GM12878 (cell line): ENCODE measurements around the gene PPM1J. TPM values are rescaled to one million over a fixed set of nuclear protein-coding genes. Genes with fewer than 3 reads are reported as not detected.

Experiments
- ATAC-seq: fragments of 200-7000 bp; cut with Tn5 transposase; 3 replicates; pipeline ENCODE4 v1.9.1; 2020; ENCODE audit warnings: mild to moderate bottlenecking, moderate library complexity
- BruUV-seq: library from RNA; stranded (reverse); fragments of 400-500 nt; replicated peaks from 2 replicates; lab custom pipeline; 2021; lab: Mats Ljungman, UMichigan
- CTCF ChIA-PET: fragments of 300-600 bp; sonication (Branson Sonifier 250); formaldehyde crosslinking; extraction: SDS; loops from one replicate; lab custom pipeline; 2021; ENCODE audit warnings: inconsistent platforms; lab: Yijun Ruan, JAX
- POLR2A ChIA-PET: fragments of 350-600 bp; formaldehyde crosslinking; extraction: SDS; loops from one replicate; lab custom pipeline; 2021; ENCODE audit warnings: inconsistent platforms; lab: Charles Lee
- RAD21 ChIA-PET: fragments of 300-600 bp; sonication (Branson Sonifier 250); formaldehyde crosslinking; loops from one replicate; lab custom pipeline; 2023; ENCODE audit warnings: antibody characterized with exemption; ENCODE audit not compliant: unreplicated experiment; lab: Charles Lee
- SMC1A ChIA-PET: fragments of 300-600 bp; sonication (Branson Sonifier 250); formaldehyde crosslinking; loops from one replicate; lab custom pipeline; 2023; ENCODE audit not compliant: unreplicated experiment, uncharacterized antibody; lab: Charles Lee
- DNase-seq: peaks from one replicate; pipeline ENCODE4 v3.0.0-alpha.2; 2011; ENCODE audit warnings: low read depth, low spot score
- FAIRE-seq: peaks from 3 replicates; lab custom pipeline; 2011; peaks lifted over from hg19 to GRCh38; lab: Jason Lieb, UNC
- H2AFZ ChIP-seq: 2 replicates; pipeline ENCODE4 v1.6.0; 2011; ENCODE audit warnings: low read depth, low read length, control low read depth; ENCODE audit not compliant: control insufficient read depth
- H3K27ac ChIP-seq: 2 replicates; pipeline ENCODE4 v1.5.1; 2011; ENCODE audit warnings: control low read depth; ENCODE audit not compliant: control insufficient read depth, insufficient read depth
- H3K27me3 ChIP-seq, 2 experiments: replicated peaks in 1 of 2; 2 replicates each; pipeline versions ENCODE4 v1.6.0 to v1.6.1; 2011; ENCODE audit warnings: low read length in 1 of 2; ENCODE audit not compliant: control insufficient read depth in 2 of 2, insufficient read depth in 2 of 2
- H3K36me3 ChIP-seq, 2 experiments: 2 replicates each; pipeline ENCODE4 v1.5.1; 2011; ENCODE audit warnings: low read length in 1 of 2; ENCODE audit not compliant: control insufficient read depth in 2 of 2, insufficient read depth in 2 of 2
- H3K4me1 ChIP-seq: 2 replicates; pipeline ENCODE4 v1.6.1; 2011; ENCODE audit warnings: mild to moderate bottlenecking, low read length, moderate library complexity, mixed read lengths; ENCODE audit not compliant: control insufficient read depth, insufficient read depth
- H3K4me2 ChIP-seq: 2 replicates; pipeline ENCODE4 v1.6.0; 2011; ENCODE audit warnings: control low read depth; ENCODE audit not compliant: control insufficient read depth, insufficient read depth
- H3K4me3 ChIP-seq: fragments of 200-600 bp; sonication (generic); 2 replicates; pipeline ENCODE4 v1.5.1; 2016
- H3K79me2 ChIP-seq: 2 replicates; pipeline ENCODE4 v1.6.0; 2011; ENCODE audit warnings: low read length; ENCODE audit not compliant: control insufficient read depth, insufficient read depth
- H3K9ac ChIP-seq: 2 replicates; pipeline ENCODE4 v1.8.0; 2011; ENCODE audit warnings: low read length, control low read depth, mixed read lengths; ENCODE audit not compliant: control insufficient read depth, insufficient read depth
- H3K9me3 ChIP-seq: replicated peaks from 3 replicates; pipeline ENCODE4 v1.5.1; 2011; ENCODE audit warnings: mild to moderate bottlenecking, low read length; ENCODE audit not compliant: control insufficient read depth, insufficient read depth
- H4K20me1 ChIP-seq: 2 replicates; pipeline ENCODE4 v1.6.0; 2011; ENCODE audit not compliant: control insufficient read depth, insufficient read depth
- GABPA ChIP-seq: IDR thresholded peaks from 2 replicates; pipeline ENCODE4 v1.6.1; 2014; ENCODE audit warnings: antibody characterized with exemption, low read depth, mild to moderate bottlenecking, inconsistent platforms
- MEF2A ChIP-seq: IDR thresholded peaks from 2 replicates; pipeline ENCODE4 v1.6.1; 2011; ENCODE audit warnings: low read depth, mild to moderate bottlenecking, low read length, moderate library complexity; ENCODE audit not compliant: insufficient read depth
- MLLT1 ChIP-seq: fragments of 450-650 bp; IDR thresholded peaks from 2 replicates; pipeline ENCODE4 v1.6.1; 2016; ENCODE audit warnings: mild to moderate bottlenecking
- PML ChIP-seq: IDR thresholded peaks from 2 replicates; pipeline ENCODE4 v1.6.1; 2012; ENCODE audit warnings: low read length, inconsistent platforms
- REST ChIP-seq: IDR thresholded peaks from 2 replicates; pipeline ENCODE4 v1.6.1; 2012; ENCODE audit warnings: mild to moderate bottlenecking, low read depth, low read length
- WRNIP1 ChIP-seq: IDR thresholded peaks from 2 replicates; pipeline ENCODE4 v1.6.1; 2011; ENCODE audit warnings: low read depth, low read length, improper control_type of control experiment, borderline replicate concordance
- ZBTB11 ChIP-seq: fragments of 450-650 bp; formaldehyde crosslinking; IDR thresholded peaks from 2 replicates; pipeline ENCODE4 v1.5.0; 2022; ENCODE audit warnings: mild to moderate bottlenecking, missing genetic modification characterization
- ZNF592 ChIP-seq: fragments of 450-650 bp; IDR thresholded peaks from 2 replicates; pipeline ENCODE4 v1.6.1; 2017; ENCODE audit warnings: mild to moderate bottlenecking, moderate library complexity
- WGBS: methylation state at CpG from one replicate; pipeline ENCODE4 v1.1.6; 2016; ENCODE audit warnings: low lambda C conversion rate; ENCODE audit not compliant: insufficient replicate concordance, insufficient coverage; ENCODE audit errors: missing lambda C conversion rate; 5-methylcytosine and 5-hydroxymethylcytosine counted together
- in situ Hi-C: fragments of 300-500 bp; cut with MboI; formaldehyde crosslinking; loops from 9 replicates; pipeline ENCODE4 v1.14.3; 2018; ENCODE audit warnings: mixed read lengths
- intact Hi-C: fragments of 100-400 bp; cut with micrococcal nuclease; formaldehyde crosslinking; loops from one replicate; pipeline ENCODE4 v1.14.2; 2022; ENCODE audit not compliant: unreplicated experiment
- polyA plus RNA-seq, 11 experiments: library from polyadenylated mRNA; depleted of rRNA in 4 of 11; unstranded in 6 of 11; stranded (reverse) in 5 of 11; fragments of >200 nt; fragmentation: Nextera tagmentation in 4 of 11; fragmentation: Illumina TruSeq in 1 of 11; extraction: Ambion mirVana in 4 of 11; extraction: Trizol in 1 of 11; gene quantifications; 1 replicate in 1 of 11; 2 replicates in 10 of 11; pipeline versions ENCODE4 v1.2.1 to v1.2.3, GENCODE V29; 2011 to 2016; ENCODE audit warnings: inconsistent platforms in 2 of 11, missing spikeins in 2 of 11, low read depth in 1 of 11
- total RNA-seq, 4 experiments: library from RNA; depleted of rRNA in 3 of 4; stranded (reverse); fragments of >200 nt in 3 of 4; fragmentation: Illumina TruSeq in 1 of 4; extraction: Trizol in 1 of 4; gene quantifications; 2 replicates each; pipeline versions ENCODE4 v1.2.1 to v1.2.3, GENCODE V29; 2013 to 2021

The PPM1J gene
- total and polyA plus RNA-seq, 10 of the 15 experiments (the other 5 are each of a cell fraction or from before 2014, with no cell fraction given) = 0.07 to 1.8 (median 0.59) TPM; not detected in 1

GRCh38 chr1:112696578-112697314 is 18.4 kb downstream of the PPM1J start:
- Histone ChIP-seq H3K4me2 (no peak overlapping the region), H3K79me2 (no peaks in the 10 kb centered on the region), H3K4me3 (no peak overlapping the region), H3K4me1 (peaks cover 20% of the 10 kb centered on the region), H3K27ac (no peak overlapping the region), H3K36me3 (peaks cover 4 to 23% of the 10 kb centered on the region in 2 experiments; a peak in 3 of 4 replicates), H2AFZ (no peak overlapping the region), H3K9me3 (no peaks in the 10 kb centered on the region), H3K9ac (no peak overlapping the region), H3K27me3 (no peaks in the 10 kb centered on the region), H4K20me1 (no peaks in the 10 kb centered on the region)
- in situ Hi-C loops = no loop called here
- ChIA-PET RAD21 (no interaction called here), POLR2A (no interaction called here), CTCF (interaction anchor here (1.0 to 3.0 kb wide), 2 partner anchors 23 to 60 kb away, joined by 3 to 9 read pairs; partner anchors contain the start of gene MOV10), SMC1A (interaction anchor here (0.8 to 2.7 kb wide), 2 partner anchors 10 to 22 kb away, joined by 4 to 8 read pairs; partner anchors contain the start of gene MOV10)
- no TSS peak for BruUV-seq
- DNase-seq (no peak), FAIRE-seq (no peak), ATAC-seq (no peak)
- WGBS = 92% methylated on average over 7 of the region's 7 CpGs
- intact Hi-C loops = no loop called here
- TF ChIP-seq ZNF592 (no peak), ZBTB11 (CRISPR knock-in tag) (no peak), PML (no peak), GABPA (no peak), MLLT1 (no peak), MEF2A (no peak), WRNIP1 (no peak), REST (no peak)
